Endothelial cell of umbilical vein (primary cell): ENCODE results near the gene LYZL4. TPM values are rescaled to one million over a fixed set of nuclear protein-coding genes. Genes with fewer than 3 reads are reported as not detected.

Source experiments
- BruUV-seq: library from RNA; stranded (reverse); fragments of 400-500 nt; replicated peaks from 2 replicates; lab custom pipeline; 2021; lab: Mats Ljungman, UMichigan
- CTCF ChIA-PET: fragments of 300-600, 350-600 bp; sonication (Branson Sonifier 250); formaldehyde crosslinking; loops from one replicate; lab custom pipeline; 2021; ENCODE audit warnings: antibody characterized with exemption, inconsistent platforms; lab: Charles Lee
- POLR2A ChIA-PET: fragments of 300-600, 350-600 bp; sonication (Branson Sonifier 250); formaldehyde crosslinking; loops from one replicate; lab custom pipeline; 2021; ENCODE audit warnings: antibody characterized with exemption, inconsistent platforms; lab: Charles Lee
- DNase-seq: peaks from one replicate; pipeline ENCODE4 v3.0.0-alpha.2; 2011; ENCODE audit warnings: low read depth, low spot score
- FAIRE-seq: peaks from 2 replicates; lab custom pipeline; 2011; peaks lifted over from hg19 to GRCh38; lab: Jason Lieb, UNC
- H2AFZ ChIP-seq: 2 replicates; pipeline ENCODE4 v1.6.0; 2012; ENCODE audit warnings: low read depth, low read length, control low read depth, inconsistent platforms
- H3K27ac ChIP-seq: 2 replicates; pipeline ENCODE4 v1.5.1; 2011; ENCODE audit warnings: low read depth, mild to moderate bottlenecking, control low read depth, low read length, moderate library complexity; ENCODE audit not compliant: insufficient read depth
- H3K27me3 ChIP-seq, 2 experiments: 2 replicates each; pipeline versions ENCODE4 v1.6.0 to v1.6.1; 2011; ENCODE audit warnings: low read length in 2 of 2, mixed read lengths in 1 of 2; ENCODE audit not compliant: control insufficient read depth in 2 of 2, insufficient read depth in 2 of 2
- H3K36me3 ChIP-seq, 2 experiments: 2 replicates in 1 of 2; 3 replicates in 1 of 2; pipeline ENCODE4 v1.5.1; 2011; ENCODE audit warnings: low read length in 2 of 2, mild to moderate bottlenecking in 1 of 2, moderate library complexity in 1 of 2; ENCODE audit not compliant: control insufficient read depth in 2 of 2, insufficient read depth in 2 of 2; ENCODE audit errors: extremely low read depth in 1 of 2
- H3K4me1 ChIP-seq: 3 replicates; pipeline ENCODE4 v1.5.1; 2011; ENCODE audit warnings: mild to moderate bottlenecking, low read length; ENCODE audit not compliant: control insufficient read depth, insufficient read depth; ENCODE audit errors: extremely low read depth
- H3K4me2 ChIP-seq: 2 replicates; pipeline ENCODE4 v1.6.1; 2011; ENCODE audit warnings: low read length, control low read depth, mixed read lengths; ENCODE audit not compliant: insufficient read depth
- H3K4me3 ChIP-seq, 3 experiments: fragments of 200-600 bp in 1 of 3; sonication (generic), shearing (Covaris generic) in 1 of 3; replicated peaks in 1 of 3; 2 replicates each; pipeline ENCODE4 v1.5.1; 2011 to 2016; ENCODE audit warnings: control low read depth in 3 of 3, low read length in 3 of 3, mild to moderate bottlenecking in 2 of 3, inconsistent platforms in 1 of 3, low read depth in 1 of 3, moderate library complexity in 1 of 3; ENCODE audit not compliant: insufficient read depth in 1 of 3
- H3K79me2 ChIP-seq: 2 replicates; pipeline ENCODE4 v1.6.0; 2012; ENCODE audit warnings: low read length, inconsistent platforms; ENCODE audit not compliant: control insufficient read depth, insufficient read depth
- H3K9ac ChIP-seq: replicated peaks from 2 replicates; pipeline ENCODE3; 2011; ENCODE audit warnings: low read length, control low read depth; ENCODE audit not compliant: insufficient read depth; ENCODE audit errors: extremely low read depth
- H3K9me1 ChIP-seq: replicated peaks from 3 replicates; pipeline ENCODE4 v1.6.0; 2011; ENCODE audit warnings: mild to moderate bottlenecking, low read length; ENCODE audit not compliant: control insufficient read depth, insufficient read depth; ENCODE audit errors: extremely low read depth
- H3K9me3 ChIP-seq: replicated peaks from 2 replicates; pipeline ENCODE4 v1.5.1; 2012; ENCODE audit warnings: low read length, inconsistent platforms; ENCODE audit not compliant: control insufficient read depth, insufficient read depth
- H4K20me1 ChIP-seq: replicated peaks from 2 replicates; pipeline ENCODE3; 2011; ENCODE audit warnings: mild to moderate bottlenecking, low read length; ENCODE audit not compliant: control insufficient read depth, insufficient read depth; ENCODE audit errors: extremely low read depth
- CTCF ChIP-seq, 2 donors: IDR thresholded peaks; 1 replicate in 1 of 2; 2 replicates in 1 of 2; pipeline ENCODE4 v1.5.1; 2011; ENCODE audit warnings: low read length in 2 of 2, mild to moderate bottlenecking in 2 of 2, moderate library complexity in 2 of 2, control low read depth in 1 of 2, inconsistent platforms in 1 of 2, low read depth in 1 of 2; ENCODE audit not compliant: insufficient read depth in 1 of 2; ENCODE audit errors: extremely low read depth in 1 of 2
- EZH2 ChIP-seq: IDR thresholded peaks from 2 replicates; pipeline ENCODE4 v1.6.1; 2012; ENCODE audit warnings: borderline replicate concordance, low read depth, mild to moderate bottlenecking, moderate library complexity, low read length, inconsistent platforms; ENCODE audit not compliant: severe bottlenecking
- FOS ChIP-seq: IDR thresholded peaks from 2 replicates; pipeline ENCODE4 v1.6.1; 2011; ENCODE audit warnings: mild to moderate bottlenecking, low read length, moderate library complexity, borderline replicate concordance; ENCODE audit not compliant: insufficient read depth
- GATA2 ChIP-seq: IDR thresholded peaks from 2 replicates; pipeline ENCODE4 v1.7.0; 2011; ENCODE audit warnings: low read depth, mild to moderate bottlenecking, moderate library complexity, mixed read lengths, low read length; ENCODE audit not compliant: insufficient read length, insufficient read depth
- JUN ChIP-seq: IDR thresholded peaks from 2 replicates; pipeline ENCODE4 v1.6.1; 2011; ENCODE audit warnings: borderline replicate concordance, low read depth; ENCODE audit not compliant: insufficient read length, insufficient read depth
- MAX ChIP-seq: IDR thresholded peaks from 2 replicates; pipeline ENCODE4 v1.6.1; 2011; ENCODE audit not compliant: insufficient read depth, insufficient read length
- MYC ChIP-seq: IDR thresholded peaks from one replicate; pipeline ENCODE4 v1.6.1; 2011; ENCODE audit warnings: mild to moderate bottlenecking, low read depth, low read length
- POLR2A ChIP-seq: IDR thresholded peaks from 2 replicates; pipeline ENCODE4 v1.6.1; 2012; ENCODE audit warnings: low read depth, mild to moderate bottlenecking, control low read depth, low read length
- POLR2AphosphoS5 ChIP-seq: IDR thresholded peaks from 2 replicates; pipeline ENCODE4 v1.6.1; 2012; ENCODE audit warnings: low read depth, mild to moderate bottlenecking, control low read depth, low read length, moderate library complexity; ENCODE audit not compliant: insufficient read depth
- dilution Hi-C: fragments of 300-500 bp; cut with MboI; formaldehyde crosslinking; loops from one replicate; pipeline ENCODE4 v1.15.0; 2019; ENCODE audit warnings: low sequenced_read_pairs; ENCODE audit not compliant: extremely low pct_ligation_motif_present
- intact Hi-C: fragments of 100-400 bp; cut with micrococcal nuclease; formaldehyde crosslinking; loops from one replicate; pipeline ENCODE4 v1.10.0; 2022
- polyA plus RNA-seq, 4 experiments: library from polyadenylated mRNA; depleted of rRNA in 3 of 4; stranded (reverse) in 3 of 4; unstranded in 1 of 4; fragments of >200 nt; gene quantifications; 2 replicates each; pipeline versions ENCODE4 v1.2.1 to v1.2.3, GENCODE V29; 2011 to 2012; ENCODE audit warnings: missing spikeins in 1 of 4
- total RNA-seq: library from RNA; stranded (reverse); gene quantifications from 2 replicates; pipeline ENCODE4 v1.2.3, GENCODE V29; 2021

LYZL4 gene
- total and polyA plus RNA-seq, 2 donors (not counting 3 experiments of a cell fraction or from before 2014, with no cell fraction given): 0.41 TPM; not detected in 1

DNA sequence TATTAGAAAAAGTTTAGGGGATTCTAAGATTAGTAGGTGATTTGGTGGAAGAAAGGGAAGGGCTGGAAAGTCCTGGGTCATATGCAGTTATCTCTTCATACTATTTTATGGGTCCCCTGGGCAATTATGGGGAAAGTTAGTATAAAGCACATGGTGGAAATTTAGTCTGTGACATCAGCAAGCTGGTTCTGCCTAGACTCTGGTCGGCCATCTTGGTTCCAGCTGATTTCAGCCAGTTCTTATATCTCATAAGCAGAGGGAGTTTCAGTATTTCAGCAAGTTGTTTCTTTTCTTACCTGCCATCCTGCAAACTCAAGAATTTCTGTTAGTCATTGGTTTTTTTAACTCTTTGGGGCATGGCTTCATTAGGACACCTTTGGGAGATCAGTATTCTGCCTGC is 1.0 kb upstream of the LYZL4 start:
- Histone ChIP-seq H3K9ac (no peak overlapping the region), H3K27me3 (peaks cover 0 to 2% of the 10 kb centered on the region in 2 experiments), H3K9me1 (no peaks in the 10 kb centered on the region), H2AFZ (no peak overlapping the region), H3K27ac (no peak overlapping the region), H3K4me3 (no peak overlapping the region), H3K4me1 (no peaks in the 10 kb centered on the region), H4K20me1 (no peaks in the 10 kb centered on the region), H3K79me2 (no peaks in the 10 kb centered on the region), H3K9me3 (no peaks in the 10 kb centered on the region), H3K4me2 (no peak overlapping the region), H3K36me3 (no peaks in the 10 kb centered on the region)
- DNase-seq: no peak
- FAIRE-seq: no peak
- CTCF ChIA-PET: no interaction called here
- intact Hi-C loops (no loop called here), dilution Hi-C loops (no loop called here)
- BruUV-seq: no TSS peak
- POLR2A ChIA-PET: no interaction called here
- TF ChIP-seq MYC (no peak), POLR2A (no peak), MAX (no peak), EZH2 (no peak), GATA2 (no peak), POLR2AphosphoS5 (no peak), JUN (no peak), CTCF (IDR thresholded peaks at IDR 0.05; ENCODE audit: extremely low read depth in 1 of 2, insufficient read depth in 1 of 2, low read depth in 1 of 2, low read length in 2 of 2) (no peak), FOS (no peak)
